H1 (cell line): Measurements from ENCODE around the gene FOXA2. TPM values are rescaled to one million over a fixed set of nuclear protein-coding genes. Genes with fewer than 3 reads are reported as not detected.

Experiments
- CTCF ChIA-PET: fragments of 300-600 bp; sonication (Branson Sonifier 250); formaldehyde crosslinking; loops from one replicate; lab custom pipeline; 2021; ENCODE audit not compliant: partially characterized antibody; lab: Charles Lee
- POLR2A ChIA-PET: fragments of 300-600 bp; sonication (Branson Sonifier 250); formaldehyde crosslinking; loops from one replicate; lab custom pipeline; 2021; ENCODE audit warnings: inconsistent platforms; ENCODE audit not compliant: partially characterized antibody; lab: Charles Lee
- DNase-seq, 2 experiments: peaks; one replicate each; pipeline versions ENCODE4 v3.0.0 to v3.0.0-alpha.2; 2010 to 2022; ENCODE audit warnings: low spot score in 2 of 2, low read depth in 1 of 2, mixed read lengths in 1 of 2
- FAIRE-seq: peaks from 2 replicates; lab custom pipeline; 2011; peaks lifted over from hg19 to GRCh38; lab: Jason Lieb, UNC
- H2AFZ ChIP-seq: 2 replicates; pipeline ENCODE4 v1.8.1; 2012; ENCODE audit warnings: low read length, inconsistent platforms
- H2AK5ac ChIP-seq: 2 replicates; pipeline ENCODE4 v1.6.1; 2013; ENCODE audit warnings: low read depth, low read length
- H2BK120ac ChIP-seq: replicated peaks from 2 replicates; pipeline ENCODE3; 2013; ENCODE audit warnings: low read depth, low read length, inconsistent platforms
- H2BK12ac ChIP-seq: 2 replicates; pipeline ENCODE4 v1.6.1; 2013; ENCODE audit warnings: low read depth, low read length
- H2BK15ac ChIP-seq: 2 replicates; pipeline ENCODE4 v1.6.1; 2013; ENCODE audit warnings: low read length
- H2BK20ac ChIP-seq: 2 replicates; pipeline ENCODE4 v1.6.1; 2013; ENCODE audit warnings: low read length
- H2BK5ac ChIP-seq: 2 replicates; pipeline ENCODE4 v1.6.1; 2013; ENCODE audit warnings: low read depth, low read length
- H3K14ac ChIP-seq: 2 replicates; pipeline ENCODE4 v1.6.1; 2013; ENCODE audit warnings: inconsistent platforms; ENCODE audit not compliant: insufficient read length
- H3K18ac ChIP-seq: 2 replicates; pipeline ENCODE4 v1.6.1; 2013; ENCODE audit warnings: low read length; ENCODE audit errors: extremely low read depth
- H3K23ac ChIP-seq: 2 replicates; pipeline ENCODE4 v1.6.1; 2013; ENCODE audit warnings: inconsistent platforms; ENCODE audit not compliant: insufficient read length
- H3K23me2 ChIP-seq: 2 replicates; pipeline ENCODE4 v1.6.1; 2013; ENCODE audit warnings: low read depth, low read length
- H3K27ac ChIP-seq: 2 replicates; pipeline ENCODE4 v1.6.1; 2011; ENCODE audit warnings: low read depth, low read length, inconsistent platforms
- H3K27me3 ChIP-seq, 4 experiments: replicated peaks in 1 of 4; 1 replicate in 1 of 4; 2 replicates in 3 of 4; pipeline versions ENCODE4 v1.6.1 to v1.8.1; 2011 to 2013; ENCODE audit warnings: low read length in 3 of 4, mild to moderate bottlenecking in 3 of 4, inconsistent platforms in 2 of 4, mixed read lengths in 2 of 4, moderate library complexity in 1 of 4; ENCODE audit not compliant: control insufficient read depth in 3 of 4, insufficient read depth in 3 of 4; ENCODE audit errors: extremely low read depth in 1 of 4
- H3K36me3 ChIP-seq, 4 experiments: 2 replicates each; pipeline versions ENCODE4 v1.6.1 to v1.8.1; 2011 to 2013; ENCODE audit warnings: mild to moderate bottlenecking in 4 of 4, low read length in 3 of 4, moderate library complexity in 2 of 4, control low read depth in 1 of 4, inconsistent platforms in 1 of 4; ENCODE audit not compliant: insufficient read depth in 4 of 4, control insufficient read depth in 2 of 4
- H3K4ac ChIP-seq: replicated peaks from 2 replicates; pipeline ENCODE3; 2013; ENCODE audit warnings: low read length, low read depth, mixed read lengths, inconsistent platforms; ENCODE audit not compliant: insufficient read length
- H3K4me1 ChIP-seq, 4 experiments: replicated peaks in 1 of 4; 1 replicate in 1 of 4; 2 replicates in 3 of 4; pipeline versions ENCODE4 v1.6.1 to v1.8.1; 2011 to 2013; ENCODE audit warnings: low read length in 3 of 4, inconsistent platforms in 2 of 4, mixed read lengths in 1 of 4; ENCODE audit not compliant: insufficient read depth in 4 of 4, control insufficient read depth in 3 of 4
- H3K4me2 ChIP-seq, 2 experiments: 2 replicates each; pipeline versions ENCODE4 v1.6.1 to v1.8.1; 2011 to 2013; ENCODE audit warnings: low read depth in 2 of 2, low read length in 2 of 2, control low read depth in 1 of 2, inconsistent platforms in 1 of 2, mild to moderate bottlenecking in 1 of 2; ENCODE audit not compliant: insufficient read depth in 1 of 2
- H3K4me3 ChIP-seq, 4 experiments: fragments of 200-600, 300-600 bp in 1 of 4; sonication (generic), shearing (Covaris generic), sonication (Bioruptor Twin) in 1 of 4; 2 replicates each; pipeline versions ENCODE4 v1.5.1 to v1.8.1; 2011 to 2016; ENCODE audit warnings: low read length in 4 of 4, low read depth in 3 of 4, control low read depth in 2 of 4, inconsistent platforms in 2 of 4, mild to moderate bottlenecking in 2 of 4, mixed read lengths in 1 of 4, moderate library complexity in 1 of 4; ENCODE audit not compliant: insufficient read depth in 2 of 4; ENCODE audit errors: extremely low read depth in 1 of 4
- H3K56ac ChIP-seq: replicated peaks from 2 replicates; pipeline ENCODE3; 2013; ENCODE audit warnings: low read depth, mild to moderate bottlenecking, mixed read lengths, low read length, inconsistent platforms; ENCODE audit not compliant: insufficient read length
- H3K79me1 ChIP-seq: 2 replicates; pipeline ENCODE4 v1.6.1; 2013; ENCODE audit warnings: low read depth, low read length, control low read depth
- H3K79me2 ChIP-seq, 2 experiments: 2 replicates each; pipeline versions ENCODE4 v1.6.1 to v1.8.1; 2012 to 2013; ENCODE audit warnings: low read length in 2 of 2, mild to moderate bottlenecking in 2 of 2, inconsistent platforms in 1 of 2; ENCODE audit not compliant: insufficient read depth in 2 of 2, control insufficient read depth in 1 of 2
- H3K9ac ChIP-seq, 4 experiments: replicated peaks in 1 of 4; 1 replicate in 1 of 4; 2 replicates in 3 of 4; pipeline versions ENCODE4 v1.6.1 to v1.8.1; 2011 to 2013; ENCODE audit warnings: low read depth in 3 of 4, low read length in 3 of 4, control low read depth in 2 of 4, mild to moderate bottlenecking in 2 of 4, moderate library complexity in 2 of 4, inconsistent platforms in 1 of 4; ENCODE audit errors: extremely low read depth in 1 of 4
- H3K9me3 ChIP-seq, 2 experiments: 2 replicates each; pipeline versions ENCODE4 v1.6.1 to v1.8.1; 2012 to 2013; ENCODE audit warnings: mild to moderate bottlenecking in 2 of 2, moderate library complexity in 2 of 2, control low read depth in 1 of 2, inconsistent platforms in 1 of 2, low read depth in 1 of 2, low read length in 1 of 2, mixed read lengths in 1 of 2; ENCODE audit not compliant: insufficient read depth in 2 of 2
- H4K20me1 ChIP-seq, 2 experiments: replicated peaks in 1 of 2; 2 replicates each; pipeline versions ENCODE3 to v1.8.1; 2011 to 2013; ENCODE audit warnings: inconsistent platforms in 2 of 2, low read length in 2 of 2, mild to moderate bottlenecking in 1 of 2; ENCODE audit not compliant: insufficient read depth in 2 of 2, control insufficient read depth in 1 of 2
- H4K5ac ChIP-seq: 2 replicates; pipeline ENCODE4 v1.6.1; 2013; ENCODE audit warnings: low read length, low read depth, mixed read lengths, inconsistent platforms; ENCODE audit not compliant: insufficient read length
- H4K8ac ChIP-seq: 2 replicates; pipeline ENCODE4 v1.8.0; 2013; ENCODE audit warnings: mild to moderate bottlenecking, moderate library complexity, low read length, inconsistent platforms; ENCODE audit not compliant: insufficient read depth; ENCODE audit errors: extremely low read depth
- H4K91ac ChIP-seq: replicated peaks from 2 replicates; pipeline ENCODE3; 2013; ENCODE audit warnings: low read length, mixed read lengths, inconsistent platforms; ENCODE audit not compliant: insufficient read length
- CBX8 ChIP-seq: fragments of 300-800, 300-1000 bp; sonication (generic); IDR thresholded peaks from 2 replicates; pipeline ENCODE4 v1.7.1; 2016; ENCODE audit warnings: low read depth, low read length, borderline replicate concordance
- JUND ChIP-seq: IDR thresholded peaks from 2 replicates; pipeline ENCODE4 v1.6.1; 2011; ENCODE audit warnings: mild to moderate bottlenecking, improper control_type of control experiment, low read length
- POU5F1 ChIP-seq: IDR thresholded peaks from 2 replicates; pipeline ENCODE4 v1.6.1; 2011; ENCODE audit warnings: low read depth, mild to moderate bottlenecking, low read length, moderate library complexity
- RBBP5 ChIP-seq: IDR thresholded peaks from 2 replicates; pipeline ENCODE4 v1.7.1; 2012; ENCODE audit warnings: low read depth, mild to moderate bottlenecking, inconsistent platforms, low read length, moderate library complexity, borderline replicate concordance
- ZNF274 ChIP-seq: IDR thresholded peaks from 2 replicates; pipeline ENCODE4 v1.7.0; 2012; ENCODE audit warnings: low read length, borderline replicate concordance; ENCODE audit errors: extremely low read depth
- WGBS, 2 experiments: shearing (Covaris generic) in 1 of 2; methylation state at CpG; one replicate each; pipeline versions ENCODE4 v1.1.6 to v1.1.7; 2013 to 2015; ENCODE audit warnings: low lambda C conversion rate in 2 of 2, mixed read lengths in 2 of 2, inconsistent platforms in 1 of 2, low coverage in 1 of 2, missing lambda C conversion rate in 1 of 2; ENCODE audit not compliant: insufficient replicate concordance in 2 of 2, insufficient coverage in 1 of 2, insufficient read length in 1 of 2; ENCODE audit errors: extremely low coverage in 1 of 2, missing lambda C conversion rate in 1 of 2; 5-methylcytosine and 5-hydroxymethylcytosine counted together
- polyA plus RNA-seq, 7 experiments: library from polyadenylated mRNA; depleted of rRNA in 3 of 7; stranded (reverse) in 5 of 7; unstranded in 2 of 7; fragments of >200 nt in 5 of 7; fragments of 200-250 nt in 2 of 7; gene quantifications; 1 replicate in 5 of 7; 2 replicates in 1 of 7; 4 replicates in 1 of 7; pipeline versions ENCODE4 v1.2.1 to v1.2.3, GENCODE V29; 2011 to 2013; ENCODE audit warnings: missing spikeins in 2 of 7, mixed read lengths in 2 of 7
- total RNA-seq: library from RNA; stranded (reverse); fragmentation: NEBNext Ultra II Directional; extraction: Animal tissue kit (Norgen Biotek cat#: 25700); gene quantifications from 2 replicates; pipeline ENCODE4 v1.2.1, GENCODE V29; 2021

Gene FOXA2
- total and polyA plus RNA-seq, 2 of the 8 experiments (the other 6 are each of a cell fraction or from before 2014, with no cell fraction given), result not detected

DNA sequence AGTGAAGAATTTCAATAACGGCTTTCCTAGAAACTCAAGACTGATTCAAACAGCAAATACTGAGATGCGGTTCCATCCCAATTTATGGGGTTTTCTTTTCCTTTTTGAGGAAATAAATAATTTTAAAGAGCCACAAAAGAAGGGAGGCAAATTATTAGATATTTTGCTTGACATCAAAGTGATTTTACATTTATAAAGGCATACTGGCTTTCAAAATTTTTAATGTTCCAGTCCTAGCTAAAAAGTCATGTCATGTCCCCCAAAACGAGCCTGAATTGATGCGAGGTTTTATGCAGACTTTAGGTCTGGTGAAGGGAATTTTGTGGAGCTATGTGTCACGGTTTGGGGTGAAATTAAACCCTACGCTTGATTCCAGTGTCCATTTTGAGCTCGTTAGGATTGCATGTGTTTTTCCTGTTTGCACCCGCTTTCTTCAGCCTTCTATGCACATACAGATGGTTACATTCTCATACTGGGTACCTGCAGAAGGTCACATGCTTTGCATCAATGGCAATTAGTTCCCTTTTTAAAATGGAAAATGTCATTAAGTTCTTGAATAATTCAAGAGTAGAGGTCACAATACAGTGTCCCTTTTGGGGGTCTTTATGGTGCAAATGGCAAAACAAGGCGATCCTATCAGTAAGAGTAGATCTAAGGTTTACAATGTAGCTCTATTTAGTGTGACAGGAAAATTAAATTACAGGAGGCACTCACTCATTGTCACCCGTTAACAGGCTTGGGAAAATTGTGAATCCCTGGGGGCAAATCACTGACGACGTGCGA is 17.3 kb downstream of the FOXA2 start:
- Histone ChIP-seq H2BK12ac (no peak overlapping the region), H3K27me3 (peaks cover 79 to 100% (median 94%) of the 10 kb centered on the region in 4 experiments), H3K23me2 (peaks cover 8% of the 10 kb centered on the region; the same call in 1 of the 2 replicates), H3K79me2 (no peaks in the 10 kb centered on the region), H3K4me1 (peaks cover 10 to 49% (median 20%) of the 10 kb centered on the region in 4 experiments), H3K14ac (no peak overlapping the region), H3K9ac (no peak overlapping the region), H2BK20ac (no peak overlapping the region), H4K8ac (no peak overlapping the region), H2AK5ac (no peak overlapping the region), H2BK120ac (no peak overlapping the region), H3K36me3 (no peaks in the 10 kb centered on the region), H3K23ac (no peak overlapping the region), H3K4me2 (peak overlapping the region; percentile 25 to 67; a peak in 3 of 4 replicates), H4K91ac (no peak overlapping the region), H3K56ac (no peak overlapping the region), H3K79me1 (no peaks in the 10 kb centered on the region), H3K27ac (no peak overlapping the region), H3K9me3 (no peaks in the 10 kb centered on the region), H3K4me3 (peak overlapping the region in 1 of 4 experiments; percentile 48; a peak in 2 of 8 replicates), H4K20me1 (peaks cover 15 to 20% of the 10 kb centered on the region in 2 experiments), H3K4ac (no peak overlapping the region), H2AFZ (no peak overlapping the region), H2BK15ac (no peak overlapping the region), H2BK5ac (no peak overlapping the region), H3K18ac (no peak overlapping the region), H4K5ac (no peak overlapping the region)
- WGBS, 2 experiments, result 3% methylated on average over 13 of the region's 13 CpGs; no CpG with 5 or more reads in 1 of the 2 experiments
- FAIRE-seq (peak; percentile 85), DNase-seq (no peak)
- ChIA-PET POLR2A (interaction anchor here (1.1 to 1.3 kb wide), 3 partner anchors 12 to 19 kb away, joined by 3 to 5 read pairs (median 5); no protein-coding TSS in a partner anchor), CTCF (interaction anchor here (0.9 to 2.6 kb wide), 5 partner anchors 11 to 229 kb away, joined by 3 to 17 read pairs (median 4); no protein-coding TSS in a partner anchor)
- no peak for TF ChIP-seq RBBP5
- TF ChIP-seq POU5F1, result 0 out of 2 replicates have a peak, but pooled peaks have one; percentile 71
- no peak for TF ChIP-seq ZNF274
- no peak for TF ChIP-seq CBX8
- TF ChIP-seq JUND, result no peak
